KMS-11 (cell line): ENCODE results near the gene ITGAV.

Experiments used
- H2AFZ ChIP-seq: fragments of 200-600 bp; sonication (generic); 2 replicates; pipeline ENCODE4 v1.6.1; 2016; ENCODE audit warnings: antibody characterized with exemption, mixed run types, low read depth
- H3K27ac ChIP-seq: fragments of 200-600 bp; sonication (generic); 2 replicates; pipeline ENCODE4 v1.6.1; 2016; ENCODE audit warnings: mild to moderate bottlenecking, mixed run types
- H3K27me3 ChIP-seq: fragments of 200-600 bp; sonication (generic); 2 replicates; pipeline ENCODE4 v1.6.1; 2017; ENCODE audit warnings: mild to moderate bottlenecking, low read depth, mixed run types, moderate library complexity; ENCODE audit not compliant: insufficient read depth
- H3K36me3 ChIP-seq: fragments of 200-600 bp; sonication (generic); 2 replicates; pipeline ENCODE4 v1.6.1; 2017; ENCODE audit warnings: mild to moderate bottlenecking, mixed run types; ENCODE audit not compliant: insufficient read depth
- H3K4me1 ChIP-seq: fragments of 200-600 bp; sonication (generic); 2 replicates; pipeline ENCODE4 v1.6.1; 2016; ENCODE audit warnings: mild to moderate bottlenecking, low read depth, mixed run types; ENCODE audit not compliant: poor library complexity, severe bottlenecking
- H3K4me2 ChIP-seq: fragments of 200-600 bp; sonication (generic); 2 replicates; pipeline ENCODE4 v1.7.0; 2016; ENCODE audit warnings: mild to moderate bottlenecking, mixed run types
- H3K4me3 ChIP-seq: fragments of 200-600 bp; sonication (generic); IDR thresholded peaks from 2 replicates; pipeline ENCODE4 v1.6.1; 2017; ENCODE audit warnings: low read depth, low read length, mixed read lengths; ENCODE audit not compliant: insufficient read depth
- H3K79me2 ChIP-seq: fragments of 200-600 bp; sonication (generic); 2 replicates; pipeline ENCODE4 v1.6.1; 2016; ENCODE audit warnings: low read depth, mixed run types; ENCODE audit not compliant: insufficient read depth
- H3K9ac ChIP-seq: fragments of 200-600 bp; sonication (generic); 2 replicates; pipeline ENCODE4 v1.6.1; 2016; ENCODE audit warnings: mild to moderate bottlenecking, mixed run types
- H4K20me1 ChIP-seq: fragments of 200-600 bp; sonication (generic); 2 replicates; pipeline ENCODE4 v1.6.1; 2016; ENCODE audit warnings: mild to moderate bottlenecking, mixed run types; ENCODE audit not compliant: insufficient read depth
- CTCF ChIP-seq: fragments of 200-600 bp; sonication (generic); conservative IDR thresholded peaks from 2 replicates; pipeline ENCODE4 v1.6.1; 2017; ENCODE audit warnings: low read depth, mild to moderate bottlenecking, antibody characterized with exemption, low read length, moderate library complexity, mixed read lengths

The ITGAV gene

DNA sequence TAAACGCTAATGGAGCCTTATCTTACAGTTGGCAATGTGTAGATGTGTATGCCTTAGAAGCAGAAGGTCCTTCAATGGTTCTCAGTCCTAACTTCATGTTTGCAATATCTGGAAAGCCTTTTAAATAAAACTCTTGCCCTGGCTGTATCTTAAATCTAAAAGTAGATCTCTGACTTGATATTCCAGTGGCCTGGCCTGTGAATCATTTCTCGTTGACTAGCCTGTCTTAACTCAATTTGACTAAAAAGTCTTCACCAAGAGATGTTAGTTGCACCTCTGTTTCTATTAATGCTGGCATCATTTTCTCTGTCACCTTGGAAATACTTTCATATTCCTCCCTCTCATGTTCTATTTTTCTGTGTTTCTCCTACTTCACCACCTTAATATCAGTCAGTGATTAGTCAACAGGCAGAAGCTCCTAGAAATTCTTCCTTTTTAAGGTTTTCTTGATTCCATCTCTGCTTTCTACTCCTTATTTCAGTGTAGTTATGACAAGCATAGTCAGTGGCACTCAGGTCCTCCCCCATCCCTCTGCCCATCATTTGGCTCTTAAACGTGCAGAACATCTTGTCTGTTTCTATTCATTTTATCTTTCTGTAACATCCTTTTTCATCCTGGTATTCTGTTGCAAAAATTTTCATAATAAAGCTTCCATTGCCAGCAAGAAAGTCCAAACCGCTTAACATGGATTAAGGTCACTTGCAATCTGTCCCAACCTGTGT is 4.3 kb downstream of the ITGAV start:
- Histone ChIP-seq H3K27me3 (no peaks in the 10 kb centered on the region), H4K20me1 (no peaks in the 10 kb centered on the region), H3K79me2 (peaks cover 51% of the 10 kb centered on the region), H3K4me3 (no peak overlapping the region), H3K27ac (no peak overlapping the region), H3K36me3 (no peaks in the 10 kb centered on the region), H3K9ac (no peak overlapping the region), H2AFZ (no peak overlapping the region), H3K4me2 (no peak overlapping the region), H3K4me1 (peaks cover 22% of the 10 kb centered on the region)
- no peak for TF ChIP-seq CTCF

DNA sequence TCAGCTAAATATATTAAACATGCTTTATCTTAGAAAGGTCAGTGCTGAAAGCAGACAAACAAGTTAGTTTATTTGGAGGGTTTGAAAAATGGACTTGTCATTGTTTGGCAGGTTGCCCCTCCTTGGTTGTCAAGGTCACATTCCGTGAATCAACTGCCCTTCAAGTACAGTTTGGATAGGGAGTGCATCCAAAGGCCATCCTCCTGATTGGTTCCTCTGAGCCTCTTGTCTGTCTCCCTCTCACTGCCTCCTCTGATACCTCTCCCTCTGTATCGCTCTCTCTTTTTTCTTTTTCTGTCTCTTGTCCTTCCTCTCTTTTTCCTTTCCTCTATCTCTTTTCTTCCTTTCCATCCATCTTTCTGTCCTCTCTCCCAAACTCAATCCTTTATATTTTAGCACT is 5.4 kb downstream of the ITGAV start:
- no peak for TF ChIP-seq CTCF
- Histone ChIP-seq H3K9ac (no peak overlapping the region), H3K36me3 (no peaks in the 10 kb centered on the region), H3K27ac (no peak overlapping the region), H3K4me1 (peaks cover 20% of the 10 kb centered on the region), H4K20me1 (no peaks in the 10 kb centered on the region), H3K27me3 (no peaks in the 10 kb centered on the region), H3K4me3 (no peak overlapping the region), H3K4me2 (no peak overlapping the region), H2AFZ (no peak overlapping the region), H3K79me2 (peaks cover 51% of the 10 kb centered on the region)

- Histone ChIP-seq H3K36me3 (no peaks in the 10 kb centered on the region), H3K4me1 (no peaks in the 10 kb centered on the region), H3K79me2 (peaks cover 17% of the 10 kb centered on the region; the same call in 1 of the 2 replicates), H3K4me2 (no peak overlapping the region), H3K27ac (no peak overlapping the region), H3K27me3 (no peaks in the 10 kb centered on the region), H2AFZ (no peak overlapping the region), H3K4me3 (no peak overlapping the region), H3K9ac (no peak overlapping the region), H4K20me1 (no peaks in the 10 kb centered on the region)
- TF ChIP-seq CTCF = no peak
Observed at GRCh38 chr2:186599186-186599778, 9.4 kb downstream of the ITGAV start.

GRCh38 chr2:186603286-186603685 is 13.4 kb downstream of the ITGAV start:
- no peaks in the 10 kb centered on the region for H3K36me3 ChIP-seq
- H3K4me3 ChIP-seq = no peak overlapping the region
- no peak overlapping the region for H3K9ac ChIP-seq
- H4K20me1 ChIP-seq = no peaks in the 10 kb centered on the region
- no peak overlapping the region for H2AFZ ChIP-seq
- H3K79me2 ChIP-seq = no peaks in the 10 kb centered on the region; the same call in 1 of the 2 replicates
- no peaks in the 10 kb centered on the region for H3K4me1 ChIP-seq
- H3K27ac ChIP-seq = no peak overlapping the region
- no peak overlapping the region for H3K4me2 ChIP-seq
- no peaks in the 10 kb centered on the region for H3K27me3 ChIP-seq
- no peak for TF ChIP-seq CTCF
